Pons (tissue), 1 donor: Measurements from ENCODE around the gene GLTP.
"Not testable (repeated sequence)": the region's sequence is repeated elsewhere in the genome, so short reads cannot be mapped to it uniquely, and the experiment has no call there.

ENCODE experiments used
- DNase-seq: peaks from one replicate; pipeline ENCODE4 v3.0.0-alpha.2; 2016; ENCODE audit warnings: low spot score

GLTP gene

GRCh38 chr12:109877504-109878246 lies 2.7 kb downstream of the GLTP start:
- peak; percentile 93 for DNase-seq

GRCh38 chr12:109876406-109876805 lies 3.9 kb downstream of the GLTP start:
- DNase-seq = no peak

DNA sequence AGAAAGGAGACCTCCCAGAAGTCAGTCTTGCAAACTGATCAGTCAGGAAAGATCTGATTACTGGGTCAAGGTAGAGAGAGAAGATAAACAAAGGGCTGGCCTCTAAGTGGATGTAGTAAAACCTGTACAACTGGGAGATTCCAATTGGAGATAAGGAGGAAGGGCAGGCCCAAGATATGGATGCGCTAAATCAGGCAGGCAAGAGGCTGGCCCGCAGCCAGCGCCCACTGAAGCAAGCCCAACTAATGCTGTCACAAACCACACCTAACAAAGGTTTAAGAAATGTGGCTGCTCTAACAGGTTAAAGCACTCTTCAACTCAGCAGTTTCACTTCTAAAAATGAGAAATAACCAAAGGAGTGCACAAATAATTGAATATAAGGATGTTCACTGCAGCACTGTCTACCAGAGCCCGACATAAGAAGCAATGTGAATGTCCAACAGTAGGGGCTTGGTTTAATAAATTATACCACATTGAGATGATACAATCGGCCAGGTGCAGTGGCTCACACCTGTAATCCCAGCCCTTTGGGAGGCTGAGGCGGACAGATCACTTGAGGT lies 4.7 kb downstream of the GLTP start:
- DNase-seq = no peak

DNA sequence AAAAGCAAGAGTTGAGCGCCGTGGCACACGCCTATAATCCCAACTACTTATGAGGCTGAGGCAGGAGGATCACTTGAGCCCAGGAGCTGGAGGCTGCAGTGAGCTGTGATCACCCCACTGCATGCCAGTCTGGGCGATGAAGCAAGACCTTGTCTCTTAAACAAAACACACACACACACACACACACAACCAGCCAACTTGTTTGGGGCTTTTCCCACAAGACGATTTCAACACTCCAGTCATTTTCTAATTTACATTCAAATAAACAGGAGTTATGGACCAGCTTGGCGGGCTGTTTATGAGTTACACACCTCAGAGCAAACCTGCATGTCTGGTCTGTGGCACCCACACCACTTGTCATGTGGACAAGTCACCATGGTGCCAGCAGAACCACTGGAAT lies 6.7 kb downstream of the GLTP start:
- no peak for DNase-seq

- DNase-seq = no peak
Observed at GRCh38 chr12:109871668-109872314, 8.6 kb downstream of the GLTP start.

DNA sequence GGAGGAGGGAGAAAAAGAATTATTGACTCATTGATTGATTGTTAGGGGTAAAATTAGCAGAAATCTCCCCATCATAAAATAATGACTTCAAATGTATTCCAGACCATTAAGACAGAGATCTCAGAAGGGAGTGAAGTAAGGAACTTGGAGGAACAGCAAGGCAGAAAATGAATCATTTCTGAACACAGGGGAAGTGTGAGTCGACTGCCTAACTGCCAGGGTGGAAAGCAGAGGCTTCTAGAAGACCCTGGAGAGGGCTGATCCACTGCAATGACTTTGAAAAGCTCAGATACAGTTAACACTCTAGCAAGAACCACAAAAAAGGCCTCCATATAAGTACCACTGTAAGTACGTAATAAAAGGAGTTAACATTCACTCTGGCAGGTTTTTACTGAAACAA lies 9.7 kb downstream of the GLTP start:
- DNase-seq = no peak

GRCh38 chr12:109868182-109869051 lies 11.9 kb downstream of the GLTP start:
- no peak for DNase-seq

- DNase-seq = no peak
Observed at GRCh38 chr12:109864916-109865315, 15.4 kb downstream of the GLTP start.

DNA sequence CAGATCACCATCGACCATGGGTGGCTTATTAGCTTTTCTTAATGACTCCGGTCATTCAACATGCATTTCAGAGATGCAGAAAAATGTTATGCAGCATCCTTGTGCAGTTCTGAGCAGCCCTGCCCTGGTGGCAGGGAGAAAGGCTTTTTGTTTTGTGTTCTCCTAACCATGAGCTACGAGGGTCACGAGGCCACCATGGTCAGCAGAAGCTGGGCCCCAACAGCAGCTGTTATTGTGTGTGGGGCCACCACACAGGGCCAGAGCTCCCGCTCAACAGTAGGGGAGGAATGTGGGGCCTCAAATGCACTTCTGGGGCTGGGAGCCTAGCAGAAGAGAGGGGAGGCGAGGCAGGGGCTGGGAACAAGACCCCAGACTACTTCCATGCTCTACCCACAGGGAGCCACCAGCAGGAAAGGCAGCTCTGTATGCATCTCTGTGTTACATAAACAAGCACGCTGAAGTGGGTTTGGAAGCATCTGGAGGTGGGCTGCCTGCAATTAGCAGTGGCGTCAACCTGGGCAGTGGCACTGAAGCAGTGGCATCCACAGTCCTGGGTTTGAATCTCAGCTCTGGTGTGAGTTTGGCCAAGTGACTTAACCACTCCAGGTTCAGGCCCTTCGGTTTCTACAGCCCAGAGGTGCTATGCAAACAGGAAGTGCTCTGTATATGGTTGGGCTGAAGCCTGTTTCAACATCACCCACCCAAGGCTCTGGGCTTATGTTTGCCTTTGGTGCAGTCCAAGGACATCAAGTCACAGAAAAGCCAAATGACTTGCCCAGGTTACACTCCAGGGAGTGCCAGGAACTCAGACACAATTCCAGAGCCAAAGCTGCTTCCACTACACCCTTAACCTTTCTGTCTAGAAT lies 16.3 kb downstream of the GLTP start:
- peak; percentile 96 for DNase-seq

DNA sequence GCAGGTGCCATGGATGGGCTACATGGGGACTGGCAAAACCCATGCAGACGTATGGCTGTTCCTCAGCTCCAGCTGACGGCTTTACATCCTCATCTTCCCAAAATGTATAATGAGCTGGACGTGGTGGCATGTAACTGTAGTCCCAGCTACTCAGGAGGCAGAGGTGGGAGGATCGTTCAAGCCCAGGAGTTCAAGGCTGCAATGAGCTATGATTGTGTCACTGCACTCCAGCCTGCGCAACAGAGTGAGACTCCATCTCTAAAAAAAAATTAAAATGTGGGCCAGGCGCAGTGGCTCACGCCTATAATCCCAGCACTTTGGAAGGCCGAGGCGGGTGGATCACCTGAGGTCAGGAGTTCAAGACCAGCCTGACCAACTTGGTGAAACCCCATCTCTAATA lies 17.9 kb downstream of the GLTP start:
- not testable (repeated sequence) for DNase-seq

DNA sequence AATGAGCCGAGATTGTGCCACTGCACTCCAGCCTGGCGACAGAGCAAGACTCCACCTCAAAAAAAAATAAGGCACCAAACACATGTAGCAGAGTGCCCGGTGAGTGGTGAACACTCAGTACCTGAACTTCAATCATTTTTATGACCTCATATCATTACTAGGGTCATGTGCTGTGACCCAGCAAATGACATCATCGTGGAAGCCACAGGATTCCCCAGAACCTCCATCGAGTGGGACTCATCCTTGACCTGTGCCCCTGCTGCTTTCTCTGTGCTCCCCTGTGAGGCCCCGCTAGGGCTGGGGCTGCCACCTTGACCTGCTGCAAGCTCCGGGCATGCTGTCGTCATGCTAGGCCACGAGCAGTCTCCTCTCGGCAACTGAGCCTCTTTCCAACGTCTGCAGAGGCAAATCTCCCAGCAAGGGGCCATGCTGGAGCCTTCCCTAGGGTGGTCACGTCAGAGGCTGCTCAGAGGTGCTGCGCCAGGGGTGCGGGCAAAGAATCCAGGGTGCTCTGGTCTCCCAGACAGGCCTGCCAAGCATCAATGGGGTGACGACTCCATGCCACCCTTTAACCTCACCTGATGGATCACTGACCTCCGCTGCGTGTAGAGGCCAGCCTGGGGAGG lies 18.5 kb downstream of the GLTP start:
- DNase-seq = no peak

DNA sequence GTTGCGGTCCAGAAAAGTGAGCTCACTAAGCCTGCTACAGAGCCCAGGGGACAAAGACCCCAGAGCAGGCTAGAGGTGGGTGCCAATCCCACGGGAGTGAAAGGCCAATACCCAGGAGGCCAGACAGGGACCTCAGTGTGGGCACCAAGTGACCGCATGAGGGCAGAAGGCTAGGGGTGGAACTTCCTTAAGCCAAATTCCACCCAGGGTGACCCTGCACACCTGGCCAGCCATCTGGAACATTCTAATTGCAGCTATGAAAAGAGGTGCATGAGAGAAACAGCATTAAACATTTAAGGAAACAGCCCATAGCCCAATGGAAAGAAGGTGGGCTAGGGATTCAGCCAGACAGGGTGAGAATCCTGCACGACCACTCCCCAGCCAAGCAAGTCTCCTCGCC lies 19.4 kb downstream of the GLTP start:
- no peak for DNase-seq

DNA sequence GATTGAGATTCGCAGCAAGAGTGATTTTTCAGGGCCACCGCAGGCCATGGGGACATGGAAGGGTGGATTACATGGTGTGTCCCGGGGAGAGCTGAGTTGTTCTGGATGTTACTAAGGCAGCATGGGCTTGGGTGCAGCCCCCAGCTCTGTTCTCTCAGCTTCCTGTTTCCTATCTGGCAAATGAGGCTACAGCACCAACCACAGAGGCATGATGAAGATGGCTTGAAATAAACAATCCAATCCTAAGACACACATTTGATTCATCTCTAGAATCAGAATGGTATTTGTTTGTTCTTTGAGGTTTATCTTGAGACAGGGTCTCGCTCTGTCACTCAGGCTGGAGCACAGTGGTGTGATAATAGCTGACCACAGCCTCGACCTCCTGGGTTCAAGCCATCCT lies 21.6 kb downstream of the GLTP start:
- DNase-seq = no peak

- DNase-seq = no peak
Observed at GRCh38 chr12:109857715-109858114, 22.6 kb downstream of the GLTP start.

- no peak for DNase-seq
Observed at GRCh38 chr12:109855377-109855776, 25.0 kb downstream of the GLTP start.

DNA sequence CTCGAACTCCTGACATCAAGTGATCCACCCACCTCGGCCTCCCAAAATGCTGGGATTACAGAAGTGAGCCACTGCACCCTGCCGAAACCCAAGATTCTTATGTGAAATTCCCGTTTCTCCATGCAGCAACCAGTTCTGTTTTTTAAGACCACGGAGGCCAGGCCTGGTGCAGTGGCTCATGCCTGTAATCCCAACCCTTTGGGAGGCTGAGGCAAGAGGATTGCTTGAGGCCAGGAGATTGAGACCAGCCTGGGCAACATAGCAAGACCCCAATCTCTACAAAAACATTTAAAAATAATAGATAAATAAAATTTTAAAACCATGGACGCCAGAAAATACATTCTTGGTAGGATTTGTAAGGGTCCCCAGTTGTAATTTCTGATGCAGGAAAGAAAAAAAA lies 29.8 kb downstream of the GLTP start:
- DNase-seq = not testable (repeated sequence)

DNA sequence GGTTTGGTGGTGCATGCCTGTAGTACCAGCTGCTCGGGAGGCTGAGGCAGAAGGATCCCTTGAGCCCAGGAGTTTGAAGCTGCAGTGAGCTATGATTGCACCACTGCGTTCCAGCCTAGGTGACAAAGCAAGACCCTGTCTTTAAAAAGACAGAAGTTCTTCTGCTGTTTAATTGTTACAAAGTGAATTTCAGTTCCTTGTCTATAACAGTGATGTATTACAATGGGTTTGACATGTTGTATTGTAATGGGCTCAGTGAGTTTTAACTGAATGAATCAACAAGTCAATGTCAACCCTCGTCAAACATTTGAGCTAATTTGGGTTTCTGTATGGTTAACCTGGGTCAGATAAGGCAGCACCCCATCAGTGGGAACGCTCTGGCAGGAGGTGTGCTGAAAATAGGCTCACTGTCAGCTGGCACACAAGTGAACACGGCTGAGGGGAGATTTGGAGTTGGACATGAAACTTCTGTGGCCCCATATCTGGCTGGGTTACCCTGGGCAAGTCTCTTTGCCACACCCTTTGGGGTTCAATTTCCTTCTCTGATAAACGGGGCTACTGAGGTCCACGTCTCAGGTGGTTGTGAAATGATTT lies 33.1 kb downstream of the GLTP start:
- no peak for DNase-seq

- DNase-seq = no peak
Observed at GRCh38 chr12:109845824-109846205, 34.5 kb downstream of the GLTP start.

- DNase-seq = peak; percentile 63
Observed at GRCh38 chr12:109844983-109845823, 35.1 kb downstream of the GLTP start.

DNA sequence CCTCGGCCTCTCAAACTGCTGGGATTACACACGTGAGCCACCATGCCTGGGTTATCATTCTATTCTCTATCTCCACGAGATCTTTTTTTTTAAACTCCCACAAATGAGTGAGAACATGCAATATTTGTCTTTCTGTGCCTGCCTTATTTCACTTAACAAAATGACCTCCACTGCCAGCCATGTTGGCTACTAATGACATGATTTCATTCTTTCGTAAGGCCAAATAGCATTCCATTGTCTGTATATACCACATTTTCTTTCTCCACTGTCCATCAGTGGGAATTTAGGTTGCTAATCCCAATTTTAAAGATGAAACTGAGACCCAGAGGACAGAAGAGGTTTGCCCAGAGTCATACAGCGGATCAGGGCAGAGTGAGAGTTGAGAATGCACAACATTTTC lies 36.2 kb downstream of the GLTP start:
- DNase-seq = no peak
